Osteoblast (primary cell): ENCODE results near the gene AFAP1. TPM values are rescaled to one million over a fixed set of nuclear protein-coding genes. Genes with fewer than 3 reads are reported as not detected.

Source experiments
- DNase-seq: peaks from one replicate; pipeline ENCODE4 v3.0.0; 2011; ENCODE audit warnings: low spot score, mixed read lengths; ENCODE audit not compliant: insufficient read length; ENCODE audit errors: missing footprints
- H2AFZ ChIP-seq: 2 replicates; pipeline ENCODE4 v1.6.0; 2011; ENCODE audit warnings: mild to moderate bottlenecking, low read length
- H3K27ac ChIP-seq: 2 replicates; pipeline ENCODE4 v1.5.1; 2011; ENCODE audit warnings: mild to moderate bottlenecking, low read depth, low read length, moderate library complexity
- H3K27me3 ChIP-seq: 2 replicates; pipeline ENCODE4 v1.6.0; 2012; ENCODE audit warnings: mild to moderate bottlenecking, control low read depth, inconsistent platforms, low read length, moderate library complexity; ENCODE audit not compliant: insufficient read depth
- H3K36me3 ChIP-seq: 2 replicates; pipeline ENCODE4 v1.5.1; 2011; ENCODE audit warnings: mild to moderate bottlenecking, low read length, control low read depth, moderate library complexity; ENCODE audit not compliant: insufficient read depth
- H3K4me1 ChIP-seq: 2 replicates; pipeline ENCODE4 v1.5.1; 2011; ENCODE audit warnings: mild to moderate bottlenecking, low read length, control low read depth, moderate library complexity; ENCODE audit not compliant: insufficient read depth
- H3K4me2 ChIP-seq: 2 replicates; pipeline ENCODE4 v1.6.0; 2011; ENCODE audit warnings: mild to moderate bottlenecking, low read length; ENCODE audit not compliant: insufficient read depth
- H3K4me3 ChIP-seq: fragments of 200-600 bp; sonication (generic); 3 replicates; pipeline ENCODE4 v1.5.1; 2012; ENCODE audit warnings: mild to moderate bottlenecking, low read length, inconsistent platforms; ENCODE audit not compliant: insufficient read depth
- H3K79me2 ChIP-seq: 2 replicates; pipeline ENCODE4 v1.6.0; 2012; ENCODE audit warnings: mild to moderate bottlenecking, low read length, control low read depth, inconsistent platforms; ENCODE audit not compliant: insufficient read depth
- H3K9me3 ChIP-seq: 2 replicates; pipeline ENCODE4 v1.5.1; 2011; ENCODE audit warnings: low read depth, low read length, control low read depth
- H4K20me1 ChIP-seq: 2 replicates; pipeline ENCODE4 v1.6.0; 2012; ENCODE audit warnings: mild to moderate bottlenecking, low read length, control low read depth; ENCODE audit not compliant: insufficient read depth
- CTCF ChIP-seq: IDR thresholded peaks from 2 replicates; pipeline ENCODE4 v1.5.1; 2011; ENCODE audit warnings: mild to moderate bottlenecking, low read depth, low read length, moderate library complexity; ENCODE audit errors: extremely low read depth
- total RNA-seq: library from RNA; depleted of rRNA; stranded (reverse); fragments of >200 nt; gene quantifications from 2 replicates; pipeline ENCODE4 v1.2.3, GENCODE V29; 2012

Gene AFAP1
- total RNA-seq, 1 donor = 101 TPM

GRCh38 chr4:7879127-7879526 lies 60.5 kb downstream of the AFAP1 start:
- no peak for DNase-seq
- Histone ChIP-seq H4K20me1 (peaks cover 15% of the 10 kb centered on the region), H3K4me1 (peaks cover 58% of the 10 kb centered on the region), H2AFZ (no peak overlapping the region), H3K4me2 (no peak overlapping the region), H3K79me2 (peaks cover 97% of the 10 kb centered on the region), H3K36me3 (peaks cover 5% of the 10 kb centered on the region), H3K9me3 (no peaks in the 10 kb centered on the region), H3K4me3 (no peak overlapping the region), H3K27ac (peak overlapping the region; percentile 80), H3K27me3 (no peaks in the 10 kb centered on the region)
- no peak for TF ChIP-seq CTCF

GRCh38 chr4:7878323-7878722 lies 61.3 kb downstream of the AFAP1 start:
- H3K36me3 ChIP-seq = peaks cover 7% of the 10 kb centered on the region
- H2AFZ ChIP-seq = no peak overlapping the region
- no peaks in the 10 kb centered on the region for H3K9me3 ChIP-seq
- H3K27me3 ChIP-seq = no peaks in the 10 kb centered on the region
- TF ChIP-seq CTCF = no peak
- H3K4me3 ChIP-seq = no peak overlapping the region
- peaks cover 97% of the 10 kb centered on the region for H3K79me2 ChIP-seq
- DNase-seq = no peak
- peaks cover 64% of the 10 kb centered on the region for H3K4me1 ChIP-seq
- peaks cover 15% of the 10 kb centered on the region for H4K20me1 ChIP-seq
- H3K27ac ChIP-seq = peak overlapping the region; percentile 80
- no peak overlapping the region for H3K4me2 ChIP-seq

- no peak for TF ChIP-seq CTCF
- Histone ChIP-seq H2AFZ (no peak overlapping the region), H3K27ac (peak overlapping the region; percentile 80), H3K27me3 (no peaks in the 10 kb centered on the region), H3K4me1 (peaks cover 70% of the 10 kb centered on the region), H3K9me3 (no peaks in the 10 kb centered on the region), H3K4me2 (peak overlapping the region; percentile 67), H3K36me3 (peaks cover 7% of the 10 kb centered on the region), H3K4me3 (no peak overlapping the region), H4K20me1 (peaks cover 18% of the 10 kb centered on the region), H3K79me2 (peaks cover 91% of the 10 kb centered on the region)
- no peak for DNase-seq
Observed at GRCh38 chr4:7877176-7877575, 62.5 kb downstream of the AFAP1 start.

- peak overlapping the region; percentile 80 for H3K27ac ChIP-seq
- H3K79me2 ChIP-seq = peaks cover 91% of the 10 kb centered on the region
- H3K27me3 ChIP-seq = no peaks in the 10 kb centered on the region
- H3K4me2 ChIP-seq = peak overlapping the region; percentile 67
- peaks cover 18% of the 10 kb centered on the region for H4K20me1 ChIP-seq
- peak; percentile 41 for TF ChIP-seq CTCF
- H2AFZ ChIP-seq = no peak overlapping the region
- H3K9me3 ChIP-seq = no peaks in the 10 kb centered on the region
- no peak for DNase-seq
- peaks cover 14% of the 10 kb centered on the region for H3K36me3 ChIP-seq
- H3K4me1 ChIP-seq = peaks cover 75% of the 10 kb centered on the region
- H3K4me3 ChIP-seq = peak overlapping the region; percentile 18
Observed at GRCh38 chr4:7876201-7876875, 63.3 kb downstream of the AFAP1 start.
